ENCODE data around the gene FAM124A. TPM values are rescaled to one million over a fixed set of nuclear protein-coding genes. Genes with fewer than 3 reads are reported as not detected.

The FAM124A gene
- not detected in 2 replicates for total RNA-seq (2013; cell fraction: nucleolus; rRNA removed)
- total RNA-seq (2014; rRNA removed) (not detected in 2 replicates), total RNA-seq (2014; rRNA removed; fragmentation: Illumina TruSeq; extraction: Trizol) (not detected in 2 replicates), total RNA-seq (2021) (not detected in 2 replicates), polyA plus RNA-seq (2011; rRNA removed) (not detected in 2 replicates), polyA plus RNA-seq (2014; fragmentation: Illumina TruSeq; extraction: Trizol) (not detected in 2 replicates), polyA plus RNA-seq (2014; fragmentation: Nextera tagmentation; extraction: Ambion mirVana) (not detected), polyA plus RNA-seq (2014; rRNA removed) (not detected in 2 replicates), polyA plus RNA-seq (2016; fragmentation: Nextera tagmentation; extraction: Ambion mirVana) (not detected), polyA minus RNA-seq (2011; rRNA and poly(A)+ RNA removed) (not detected in 2 replicates), Bru-seq, nascent RNA (percentile 1 among the genes with signal in this experiment), BruChase-seq, experiment 1, labeled RNA remaining after a 6-hour chase (percentile 3 among the genes with signal in this experiment), BruChase-seq, experiment 2, labeled RNA remaining after a 2-hour chase (not detected)
- polyA plus RNA-seq (2011; ENCODE audit: low read depth), result not detected
- polyA plus RNA-seq (2011; cell fraction: cytosol; rRNA removed), result not detected in 2 replicates
- not detected in 2 replicates for polyA plus RNA-seq (2011; cell fraction: nucleus; rRNA removed)
- not detected in 2 replicates for polyA plus RNA-seq (2012)
- not detected in 2 replicates for polyA minus RNA-seq (2011; cell fraction: cytosol; rRNA and poly(A)+ RNA removed)
- not detected in 2 replicates for polyA minus RNA-seq (2011; cell fraction: nucleus; rRNA and poly(A)+ RNA removed)
- long read RNA-seq, experiment 1, result 0 reads
- long read RNA-seq, experiment 2, result 0 reads

DNA sequence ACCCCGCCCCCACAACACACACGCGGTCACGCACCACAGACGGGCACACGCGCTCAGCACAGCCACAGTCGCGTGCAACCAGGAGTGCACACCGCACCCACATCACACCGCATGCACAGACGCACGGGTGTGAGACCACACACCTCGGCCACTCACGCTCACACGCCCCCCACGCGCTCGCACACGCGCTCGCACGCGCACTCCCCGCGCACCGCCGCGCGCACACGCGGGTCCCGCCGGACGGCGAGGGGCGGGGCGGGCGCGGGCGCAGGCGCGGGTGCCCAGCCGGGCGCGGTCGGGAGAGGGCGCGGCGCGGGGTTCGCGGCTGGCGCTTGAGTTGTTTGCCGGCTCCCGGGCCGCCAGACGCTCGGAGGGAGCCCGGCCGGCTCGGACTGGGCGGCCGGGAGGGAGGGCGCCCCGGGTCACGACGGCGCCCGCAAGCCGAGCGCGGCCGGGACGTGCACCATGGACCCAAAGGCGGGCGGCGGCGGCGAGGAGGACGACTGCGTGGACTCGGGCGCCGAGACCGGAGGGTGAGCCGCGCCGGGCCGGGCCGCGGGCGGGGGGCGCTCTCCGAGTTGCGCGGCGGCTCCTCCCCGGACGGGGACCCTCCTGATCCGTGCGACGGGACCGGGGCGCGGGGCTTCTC is at the start of gene FAM124A:
Gene FAM124A, plus strand, starts transcription at position 362 of the 649 bp plus-strand sequence. Its CDS starts 104 bp downstream, at position 466.
- ChIA-PET SMC1A (ENCODE audit: uncharacterized antibody, unreplicated experiment) (no interaction called here), CTCF (interaction anchor here (2.0 kb wide), 1 partner anchor 64 kb away, joined by 5 read pairs; no protein-coding TSS in a partner anchor), RAD21 (ENCODE audit: unreplicated experiment) (no interaction called here), POLR2A (no interaction called here)
- Histone ChIP-seq H4K20me1 (ENCODE audit: control insufficient read depth, insufficient read depth) (no peaks in the 10 kb centered on the region), H3K9me3 (replicated peaks; ENCODE audit: control insufficient read depth, insufficient read depth, low read length) (no peaks in the 10 kb centered on the region), H3K79me2 (ENCODE audit: control insufficient read depth, insufficient read depth, low read length) (no peaks in the 10 kb centered on the region), H3K36me3 (ENCODE audit: control insufficient read depth in 2 of 2, insufficient read depth in 2 of 2, low read length in 1 of 2) (no peaks in the 10 kb centered on the region), H3K27me3 (replicated peaks in 1 of 2; ENCODE audit: control insufficient read depth in 2 of 2, insufficient read depth in 2 of 2, low read length in 1 of 2) (peaks cover 6 to 28% of the 10 kb centered on the region in 2 experiments), H3K4me3 (peak within 1 kb of the TSS; percentile 58), H3K4me2 (ENCODE audit: control insufficient read depth, insufficient read depth) (peak within 1 kb of the TSS; percentile 70), H3K27ac (ENCODE audit: control insufficient read depth, insufficient read depth) (no peak within 1 kb of the TSS), H2AFZ (ENCODE audit: control insufficient read depth, low read depth, low read length) (peak within 1 kb of the TSS; percentile 42), H3K4me1 (ENCODE audit: control insufficient read depth, insufficient read depth, low read length) (no peaks in the 10 kb centered on the region), H3K9ac (ENCODE audit: control insufficient read depth, insufficient read depth, low read length) (no peak within 1 kb of the TSS)
- BruUV-seq (replicated peaks), result no TSS peak
- no peak for DNase-seq (ENCODE audit: low read depth, low spot score)
- WGBS (ENCODE audit: insufficient coverage, insufficient replicate concordance, low lambda C conversion rate, missing lambda C conversion rate), result 2% methylated on average over 52 of the region's 106 CpGs
- ATAC-seq, result peak; percentile 81
- no peak for FAIRE-seq
- TF ChIP-seq SUZ12 (IDR thresholded peaks at IDR 0.05; ENCODE audit: unreplicated experiment), result peak; percentile 81
- TF ChIP-seq, protein P1, sequence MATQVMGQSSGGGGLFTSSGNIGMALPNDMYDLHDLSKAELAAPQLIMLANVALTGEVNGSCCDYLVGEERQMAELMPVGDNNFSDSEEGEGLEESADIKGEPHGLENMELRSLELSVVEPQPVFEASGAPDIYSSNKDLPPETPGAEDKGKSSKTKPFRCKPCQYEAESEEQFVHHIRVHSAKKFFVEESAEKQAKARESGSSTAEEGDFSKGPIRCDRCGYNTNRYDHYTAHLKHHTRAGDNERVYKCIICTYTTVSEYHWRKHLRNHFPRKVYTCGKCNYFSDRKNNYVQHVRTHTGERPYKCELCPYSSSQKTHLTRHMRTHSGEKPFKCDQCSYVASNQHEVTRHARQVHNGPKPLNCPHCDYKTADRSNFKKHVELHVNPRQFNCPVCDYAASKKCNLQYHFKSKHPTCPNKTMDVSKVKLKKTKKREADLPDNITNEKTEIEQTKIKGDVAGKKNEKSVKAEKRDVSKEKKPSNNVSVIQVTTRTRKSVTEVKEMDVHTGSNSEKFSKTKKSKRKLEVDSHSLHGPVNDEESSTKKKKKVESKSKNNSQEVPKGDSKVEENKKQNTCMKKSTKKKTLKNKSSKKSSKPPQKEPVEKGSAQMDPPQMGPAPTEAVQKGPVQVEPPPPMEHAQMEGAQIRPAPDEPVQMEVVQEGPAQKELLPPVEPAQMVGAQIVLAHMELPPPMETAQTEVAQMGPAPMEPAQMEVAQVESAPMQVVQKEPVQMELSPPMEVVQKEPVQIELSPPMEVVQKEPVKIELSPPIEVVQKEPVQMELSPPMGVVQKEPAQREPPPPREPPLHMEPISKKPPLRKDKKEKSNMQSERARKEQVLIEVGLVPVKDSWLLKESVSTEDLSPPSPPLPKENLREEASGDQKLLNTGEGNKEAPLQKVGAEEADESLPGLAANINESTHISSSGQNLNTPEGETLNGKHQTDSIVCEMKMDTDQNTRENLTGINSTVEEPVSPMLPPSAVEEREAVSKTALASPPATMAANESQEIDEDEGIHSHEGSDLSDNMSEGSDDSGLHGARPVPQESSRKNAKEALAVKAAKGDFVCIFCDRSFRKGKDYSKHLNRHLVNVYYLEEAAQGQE (IDR thresholded peaks at IDR 0.05; ENCODE audit: low read depth, low read length), result no peak
- no peak for TF ChIP-seq RBBP5 (conservative IDR thresholded peaks at IDR 0.05)
- TF ChIP-seq GATAD2B (conservative IDR thresholded peaks at IDR 0.05; ENCODE audit: low read depth), result no peak
- no peak for TF ChIP-seq KDM1A (IDR thresholded peaks at IDR 0.05; ENCODE audit: borderline replicate concordance)
- TF ChIP-seq LARP7 (IDR thresholded peaks at IDR 0.05), result 0 out of 2 replicates have a peak, but pooled peaks have one; percentile 32
- peak in 1 of 3 experiments; percentile 15; a peak in 2 of 6 replicates for TF ChIP-seq CTCF (IDR thresholded peaks at IDR 0.05 in 2 of 3, conservative IDR thresholded peaks at IDR 0.05 in 1 of 3; ENCODE audit: control insufficient read depth in 2 of 3, extremely low read depth in 1 of 3, insufficient read depth in 1 of 3, low read depth in 3 of 3, low read length in 3 of 3)
- TF ChIP-seq BHLHE40 (IDR thresholded peaks at IDR 0.05; ENCODE audit: borderline replicate concordance in 1 of 2, low read depth in 2 of 2, low read length in 1 of 2), result peak; percentile 37 to 80; a peak in 3 of 4 replicates
- no peak for TF ChIP-seq BCL11A (IDR thresholded peaks at IDR 0.05; ENCODE audit: low read depth, low read length)
- peak; percentile 71; the same call in 1 of the 2 replicates for TF ChIP-seq PAX5 (IDR thresholded peaks at IDR 0.05; ENCODE audit: borderline replicate concordance, low read depth, low read length)
- no peak for TF ChIP-seq SREBF2 (IDR thresholded peaks at IDR 0.05; ENCODE audit: low read length)
- TF ChIP-seq IKZF2 (IDR thresholded peaks at IDR 0.05), result no peak
- in situ Hi-C loops (cut with MboI) (no loop called here), intact Hi-C loops (cut with micrococcal nuclease; ENCODE audit: unreplicated experiment) (no loop called here)

Measured in GM12878 (cell line).